GM23248 (cell line): ENCODE results near the gene ELK1.

Experiments
- EZH2 ChIP-seq: fragments of 200-600 bp; sonication (generic); IDR thresholded peaks from 2 replicates; pipeline ENCODE4 v1.6.1; 2018; ENCODE audit warnings: antibody characterized with exemption, mild to moderate bottlenecking; ENCODE audit not compliant: insufficient read depth, poor library complexity, severe bottlenecking
- EZH2phosphoT487 ChIP-seq: fragments of 200-600 bp; sonication (generic); IDR thresholded peaks from 2 replicates; pipeline ENCODE4 v1.6.1; 2018; ENCODE audit warnings: antibody characterized with exemption, moderate library complexity, mild to moderate bottlenecking, low read depth; ENCODE audit not compliant: insufficient read depth

DNA sequence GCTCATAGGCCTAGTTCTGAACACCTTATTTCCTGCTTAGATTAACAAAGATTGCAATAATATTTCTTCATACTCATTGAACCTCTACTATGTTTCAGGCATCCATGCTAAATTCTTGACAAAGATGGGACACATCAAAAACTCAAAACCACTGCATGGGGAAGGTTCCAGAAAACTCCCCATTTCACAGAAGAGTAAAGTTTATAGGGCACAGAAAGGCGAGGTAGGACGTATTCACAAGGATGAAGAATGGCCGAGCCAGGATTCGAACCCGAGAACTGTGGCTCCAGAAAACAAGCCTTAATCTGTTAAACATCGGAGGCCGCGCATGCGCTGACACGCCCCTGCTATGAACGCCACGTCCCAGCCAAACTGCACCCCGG, 7.9 kb upstream of the ELK1 start:
- TF ChIP-seq EZH2phosphoT487 = no peak
- TF ChIP-seq EZH2 = no peak
